Esophagus muscularis mucosa (tissue), 3 donors: ENCODE measurements around the gene VGLL1.

Source experiments
- CTCF ChIP-seq, 3 experiments: fragments of 200-600 bp in 2 of 3; fragments of 450-650 bp in 1 of 3; sonication (generic) in 2 of 3; IDR thresholded peaks; one replicate each; pipeline ENCODE4 v1.5.1; 2017 to 2019; ENCODE audit warnings: antibody characterized with exemption in 3 of 3, mild to moderate bottlenecking in 2 of 3, moderate library complexity in 1 of 3
- POLR2A ChIP-seq: fragments of 450-650 bp; IDR thresholded peaks from one replicate; pipeline ENCODE4 v1.6.1; 2017; ENCODE audit warnings: antibody characterized with exemption, moderate library complexity, mild to moderate bottlenecking, low read depth

- TF ChIP-seq CTCF (IDR thresholded peaks at IDR 0.05): no peak
- no peak for TF ChIP-seq POLR2A
Observed at GRCh38 chrX:136586386-136586785, 54.4 kb downstream of the VGLL1 start.
